ENCODE results near the gene DHDH.

DHDH gene

DNA sequence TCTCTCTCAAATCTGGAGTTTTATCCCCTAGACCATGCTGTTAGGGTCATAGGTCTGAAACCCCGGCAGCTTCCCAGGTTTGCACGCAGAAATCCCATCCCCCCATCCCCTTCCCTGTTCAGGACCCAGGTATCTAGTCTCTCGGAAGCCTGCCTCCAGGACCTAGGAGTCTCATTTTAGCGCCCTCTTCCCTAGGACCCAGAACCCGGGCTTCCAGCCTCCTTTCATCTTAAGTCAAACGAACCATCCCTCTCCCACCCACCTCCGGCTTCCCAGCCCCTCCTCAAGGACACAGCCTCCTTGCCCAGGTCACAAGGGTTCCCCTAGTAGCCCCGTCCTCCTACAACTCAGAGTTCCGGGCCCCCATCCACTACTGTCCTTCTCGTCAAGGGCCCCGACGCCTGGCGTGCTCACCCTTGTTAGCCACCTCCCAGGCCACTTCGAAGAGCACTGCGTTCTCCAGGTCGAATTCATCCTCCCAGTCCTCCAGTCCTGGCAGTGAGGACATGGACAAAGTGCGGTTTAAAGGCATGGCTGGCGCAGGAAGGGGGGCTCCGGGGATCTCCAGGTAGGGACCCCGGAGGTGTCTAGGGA lies 59.2 kb downstream of the DHDH start:
- DNase-seq (ENCODE audit: low read depth in 2 of 2): no peak

DNA sequence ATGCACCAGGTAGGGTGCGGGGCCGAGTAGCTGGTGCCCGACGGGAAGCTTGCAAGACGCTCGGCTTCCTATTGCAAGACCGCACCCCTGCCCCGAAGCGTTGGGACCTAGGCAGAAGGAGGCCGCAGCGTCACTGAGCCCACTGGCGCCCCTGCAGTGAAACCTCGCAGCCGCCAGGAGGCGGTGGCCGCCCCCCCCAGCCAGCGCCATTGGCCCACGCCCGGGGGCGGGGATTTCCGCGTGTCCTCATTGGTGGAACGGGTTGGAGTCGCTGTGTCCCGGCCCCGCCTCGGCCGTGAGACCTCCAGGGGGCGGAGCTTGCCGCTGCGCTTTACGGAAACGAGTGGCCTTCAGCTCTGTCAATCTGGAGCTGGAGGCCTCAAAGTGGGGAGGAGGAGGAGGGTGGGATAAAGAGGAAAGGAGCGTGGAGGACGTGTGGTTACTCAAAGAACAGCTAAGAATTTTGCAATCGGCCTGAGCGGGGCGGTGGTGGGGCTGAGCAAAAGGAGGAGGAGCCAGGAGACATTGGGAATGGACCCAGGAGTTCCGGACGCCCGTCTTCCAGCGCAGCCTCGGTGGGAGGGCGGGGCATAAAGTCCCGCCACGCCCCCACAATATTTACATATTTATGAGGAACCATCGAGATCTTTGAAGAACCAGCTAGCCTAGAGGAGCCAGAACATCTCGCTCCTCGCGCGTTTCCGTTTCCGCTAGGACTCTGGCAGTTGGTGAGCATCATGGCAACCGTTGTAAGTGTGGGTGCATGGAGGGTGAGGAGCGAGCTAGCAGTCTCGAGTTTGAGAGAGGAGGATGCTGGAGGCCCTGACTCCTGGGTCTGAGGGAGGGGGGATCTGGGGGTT lies 59.9 kb downstream of the DHDH start, which contains the start of the genes GYS1 and RUVBL2:
GYS1 (minus strand) TSS at position 135 of the 860 bp plus-strand sequence. CDS start 197 bp downstream, outside the sequence.
RUVBL2 (plus strand) TSS at position 713 of the 860 bp plus-strand sequence; CDS start at position 738, 25 bp downstream.
- DNase-seq (ENCODE audit: low read depth in 2 of 2): peak; percentile 98

DNA sequence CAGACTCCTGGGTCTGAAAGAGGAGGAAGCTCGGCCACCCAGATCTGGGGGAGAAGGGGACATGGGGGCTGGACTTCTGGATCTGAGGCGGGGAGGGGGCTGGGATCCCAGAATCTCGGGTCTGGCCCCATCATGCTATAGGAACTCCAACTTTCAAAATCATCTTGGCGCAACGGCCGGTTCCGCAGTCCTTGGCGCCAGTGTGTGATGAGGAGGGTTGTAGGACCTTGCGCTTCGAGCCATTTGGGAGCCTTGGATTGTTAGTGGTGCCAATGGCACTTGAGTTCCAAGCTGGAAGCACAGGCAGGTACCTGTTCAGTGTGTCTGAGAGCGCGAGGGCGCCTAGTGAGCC lies 60.5 kb downstream of the DHDH start:
- no peak for DNase-seq (ENCODE audit: low read depth in 2 of 2)
